DND-41 (cell line): ENCODE results near the gene PLPPR2.

Experiments
- ATAC-seq: fragments of 200-7000 bp; cut with Tn5 transposase; 3 replicates; pipeline ENCODE4 v1.9.1; 2021; ENCODE audit warnings: low read depth; ENCODE audit not compliant: insufficient read depth
- DNase-seq: peaks from one replicate; pipeline ENCODE4 v3.0.0-alpha.2; 2020
- H2AFZ ChIP-seq: 2 replicates; pipeline ENCODE4 v1.6.0; 2012; ENCODE audit warnings: low read depth, low read length
- H3K27ac ChIP-seq: 2 replicates; pipeline ENCODE4 v1.5.1; 2012; ENCODE audit warnings: low read length, inconsistent platforms
- H3K27me3 ChIP-seq: fragments of 200-600 bp; sonication (generic); 2 replicates; pipeline ENCODE4 v1.6.0; 2012; ENCODE audit warnings: low read length, mild to moderate bottlenecking, inconsistent platforms; ENCODE audit not compliant: insufficient read depth, poor library complexity
- H3K36me3 ChIP-seq: 2 replicates; pipeline ENCODE4 v1.5.1; 2012; ENCODE audit warnings: low read length, inconsistent platforms; ENCODE audit not compliant: insufficient read depth
- H3K4me1 ChIP-seq: 2 replicates; pipeline ENCODE4 v1.5.1; 2012; ENCODE audit warnings: mild to moderate bottlenecking, low read length; ENCODE audit not compliant: insufficient read depth
- H3K4me2 ChIP-seq: 2 replicates; pipeline ENCODE4 v1.6.0; 2012; ENCODE audit warnings: mild to moderate bottlenecking, moderate library complexity, low read length, inconsistent platforms; ENCODE audit not compliant: insufficient read depth
- H3K4me3 ChIP-seq, 2 experiments: fragments of 200-600 bp in 1 of 2; shearing (Covaris generic) in 1 of 2; 2 replicates each; pipeline ENCODE4 v1.5.1; 2012 to 2016; ENCODE audit warnings: inconsistent platforms in 2 of 2, low read length in 2 of 2, mild to moderate bottlenecking in 2 of 2, low read depth in 1 of 2, moderate library complexity in 1 of 2
- H3K79me2 ChIP-seq: 2 replicates; pipeline ENCODE4 v1.6.0; 2012; ENCODE audit warnings: low read length, inconsistent platforms; ENCODE audit not compliant: insufficient read depth
- H3K9ac ChIP-seq: 2 replicates; pipeline ENCODE4 v1.6.0; 2012; ENCODE audit warnings: low read depth, mild to moderate bottlenecking, inconsistent platforms, low read length, moderate library complexity
- H3K9me3 ChIP-seq: 2 replicates; pipeline ENCODE4 v1.5.1; 2012; ENCODE audit warnings: low read length, moderate library complexity, mild to moderate bottlenecking, inconsistent platforms; ENCODE audit not compliant: insufficient read depth, severe bottlenecking
- H4K20me1 ChIP-seq: 2 replicates; pipeline ENCODE4 v1.6.0; 2012; ENCODE audit warnings: low read length; ENCODE audit not compliant: insufficient read depth
- EZH2 ChIP-seq: IDR thresholded peaks from 3 replicates; pipeline ENCODE4 v1.6.1; 2012; ENCODE audit warnings: borderline replicate concordance, low read depth, mild to moderate bottlenecking, moderate library complexity, low read length, inconsistent platforms; ENCODE audit not compliant: severe bottlenecking
- TF ChIP-seq, protein P1 (sequence below): IDR thresholded peaks from 2 replicates; pipeline ENCODE4 v1.5.1; 2012; ENCODE audit warnings: borderline replicate concordance, low read length, moderate library complexity, mild to moderate bottlenecking; ENCODE audit not compliant: poor library complexity, severe bottlenecking; ENCODE audit errors: extremely low read depth

PLPPR2 gene

DNA sequence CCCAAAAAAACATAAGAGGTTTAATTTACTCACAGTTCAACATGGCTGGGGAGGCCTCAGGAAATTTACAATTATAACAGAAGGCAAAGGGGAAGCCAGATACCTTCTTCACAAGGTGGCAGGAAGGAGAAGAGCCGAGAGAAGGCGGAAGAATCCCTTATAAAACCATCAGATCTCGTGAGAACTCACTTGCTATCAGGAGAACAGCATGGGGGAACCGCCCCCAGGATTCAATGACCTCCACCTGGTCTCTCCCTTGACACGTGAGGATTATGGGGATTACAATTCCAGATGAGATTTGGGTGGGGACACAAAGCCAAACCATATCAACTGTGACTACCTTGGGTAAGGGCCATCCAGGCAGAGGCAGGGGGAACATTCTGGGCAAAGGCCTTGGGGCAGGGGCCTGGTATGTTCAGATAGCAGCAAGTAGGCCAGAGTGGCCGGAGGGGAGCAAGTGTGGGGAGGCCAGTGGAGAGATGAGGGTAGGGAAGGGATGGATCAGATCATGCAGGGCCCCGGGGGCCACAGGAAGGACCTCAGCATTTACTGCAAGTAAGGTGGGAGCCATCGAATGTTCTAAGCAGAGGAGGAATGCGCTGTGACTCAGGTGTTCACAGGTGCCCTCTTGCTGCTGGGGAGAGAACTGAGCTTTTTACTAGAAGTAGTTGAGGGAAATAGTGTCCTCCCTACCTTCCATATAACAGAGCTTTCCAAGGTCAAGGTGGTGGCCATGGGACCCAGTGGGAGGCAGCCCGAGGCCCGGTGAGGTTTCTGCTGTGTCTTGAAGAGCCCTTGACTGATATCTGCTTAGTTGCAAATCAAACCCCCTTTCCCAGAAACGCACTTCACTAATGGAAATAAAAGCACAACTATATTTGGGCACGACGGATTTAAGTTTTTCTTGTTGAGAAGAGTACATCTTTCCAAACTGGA, 33.8 kb upstream of the PLPPR2 start:
- peak; percentile 31 for DNase-seq
- no peak overlapping the region; the same call in 1 of the 2 replicates for H3K9ac ChIP-seq

GRCh38 chr19:11322269-11323024, 32.8 kb upstream of the PLPPR2 start:
- peak overlapping the region; percentile 99 for H3K27ac ChIP-seq
- no peaks in the 10 kb centered on the region for H4K20me1 ChIP-seq
- no peaks in the 10 kb centered on the region for H3K27me3 ChIP-seq
- peaks cover 18% of the 10 kb centered on the region for H3K36me3 ChIP-seq
- H3K4me2 ChIP-seq = no peak overlapping the region
- H2AFZ ChIP-seq = no peak overlapping the region
- no peak overlapping the region for H3K4me3 ChIP-seq
- peaks cover 70% of the 10 kb centered on the region for H3K4me1 ChIP-seq
- peak; percentile 45 for DNase-seq
- no peaks in the 10 kb centered on the region for H3K9me3 ChIP-seq
- peak overlapping the region; percentile 61 for H3K9ac ChIP-seq
- TF ChIP-seq, protein P1, sequence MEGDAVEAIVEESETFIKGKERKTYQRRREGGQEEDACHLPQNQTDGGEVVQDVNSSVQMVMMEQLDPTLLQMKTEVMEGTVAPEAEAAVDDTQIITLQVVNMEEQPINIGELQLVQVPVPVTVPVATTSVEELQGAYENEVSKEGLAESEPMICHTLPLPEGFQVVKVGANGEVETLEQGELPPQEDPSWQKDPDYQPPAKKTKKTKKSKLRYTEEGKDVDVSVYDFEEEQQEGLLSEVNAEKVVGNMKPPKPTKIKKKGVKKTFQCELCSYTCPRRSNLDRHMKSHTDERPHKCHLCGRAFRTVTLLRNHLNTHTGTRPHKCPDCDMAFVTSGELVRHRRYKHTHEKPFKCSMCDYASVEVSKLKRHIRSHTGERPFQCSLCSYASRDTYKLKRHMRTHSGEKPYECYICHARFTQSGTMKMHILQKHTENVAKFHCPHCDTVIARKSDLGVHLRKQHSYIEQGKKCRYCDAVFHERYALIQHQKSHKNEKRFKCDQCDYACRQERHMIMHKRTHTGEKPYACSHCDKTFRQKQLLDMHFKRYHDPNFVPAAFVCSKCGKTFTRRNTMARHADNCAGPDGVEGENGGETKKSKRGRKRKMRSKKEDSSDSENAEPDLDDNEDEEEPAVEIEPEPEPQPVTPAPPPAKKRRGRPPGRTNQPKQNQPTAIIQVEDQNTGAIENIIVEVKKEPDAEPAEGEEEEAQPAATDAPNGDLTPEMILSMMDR = no peak
- TF ChIP-seq EZH2 = no peak
- H3K79me2 ChIP-seq = no peaks in the 10 kb centered on the region
- ATAC-seq = no peak

More for the DNA sequence above, 33.8 kb upstream of the PLPPR2 start:
- no peaks in the 10 kb centered on the region for H3K79me2 ChIP-seq
- no peak for TF ChIP-seq EZH2
- TF ChIP-seq, protein P1 = peak; percentile 39
- no peak overlapping the region for H2AFZ ChIP-seq
- no peak for ATAC-seq
- no peak overlapping the region for H3K4me2 ChIP-seq
- H3K27me3 ChIP-seq = no peaks in the 10 kb centered on the region
- no peaks in the 10 kb centered on the region for H3K9me3 ChIP-seq
- H3K36me3 ChIP-seq = peaks cover 8% of the 10 kb centered on the region
- no peaks in the 10 kb centered on the region for H4K20me1 ChIP-seq
- H3K4me3 ChIP-seq = no peak overlapping the region
- peak overlapping the region; percentile 99 for H3K27ac ChIP-seq
- H3K4me1 ChIP-seq = peaks cover 76% of the 10 kb centered on the region

DNA sequence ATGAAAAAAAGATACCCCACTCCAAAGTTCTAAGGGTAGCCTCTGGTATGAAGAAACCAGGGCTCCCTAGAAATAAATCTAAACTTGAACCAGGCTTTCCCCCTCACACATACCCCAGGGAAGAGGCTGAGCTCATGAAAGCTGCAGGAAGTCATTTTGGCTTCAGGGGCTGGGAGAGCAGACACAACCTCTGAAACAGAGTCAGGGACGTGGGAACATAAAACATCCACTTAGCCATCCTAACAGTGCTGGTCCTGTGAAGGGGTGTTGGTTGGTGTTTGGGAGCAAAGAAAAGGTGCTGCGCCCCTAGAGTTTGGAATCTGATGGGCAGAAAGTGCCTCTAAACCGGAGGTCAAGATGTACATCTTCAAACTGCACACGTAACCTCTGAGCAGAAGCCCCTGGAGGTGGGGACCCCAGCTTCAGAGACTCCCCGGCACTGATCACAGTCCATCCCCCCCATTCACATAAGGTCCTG, 31.6 kb upstream of the PLPPR2 start:
- H3K9me3 ChIP-seq = no peaks in the 10 kb centered on the region
- H3K4me1 ChIP-seq = peaks cover 60% of the 10 kb centered on the region
- H3K9ac ChIP-seq = peak overlapping the region; percentile 61
- H2AFZ ChIP-seq = peak overlapping the region; percentile 31; the same call in 1 of the 2 replicates
- H3K79me2 ChIP-seq = no peaks in the 10 kb centered on the region
- DNase-seq (peak; percentile 66), ATAC-seq (peak; percentile 63)
- peak overlapping the region in 1 of 2 experiments; percentile 32; a peak in 2 of 4 replicates for H3K4me3 ChIP-seq
- no peak for TF ChIP-seq EZH2
- TF ChIP-seq, protein P1 = peak; percentile 12
- H4K20me1 ChIP-seq = no peaks in the 10 kb centered on the region
- peak overlapping the region; percentile 53 for H3K4me2 ChIP-seq
- H3K27ac ChIP-seq = peak overlapping the region; percentile 99
- peaks cover 19% of the 10 kb centered on the region for H3K36me3 ChIP-seq
- no peaks in the 10 kb centered on the region for H3K27me3 ChIP-seq
